Dendritic cell treated with granulocyte-macrophage colony-stimulating factor and Interleukin-4, amounts not matched to agents 40 ng/mL and 50 ng/mL, for 4 days (primary cell): ENCODE measurements around the gene ZXDB.
A peak's percentile ranks its signal among the peaks of the same experiment; 100 is the strongest.
"Not testable (repeated sequence)": the region's sequence is repeated elsewhere in the genome, so short reads cannot be mapped to it uniquely, and the experiment has no call there.

Source experiments
- H3K27ac Mint-ChIP-seq: one replicate; pipeline ENCODE4 v1.8.0; 2022; ENCODE audit warnings: mild to moderate bottlenecking, mixed read lengths
- H3K27me3 Mint-ChIP-seq: one replicate; pipeline ENCODE4 v1.8.0; 2022; ENCODE audit warnings: mild to moderate bottlenecking, mixed read lengths
- H3K36me3 Mint-ChIP-seq: one replicate; pipeline ENCODE4 v1.8.0; 2022; ENCODE audit warnings: low read depth, mixed read lengths
- H3K4me1 Mint-ChIP-seq: one replicate; pipeline ENCODE4 v1.8.0; 2022; ENCODE audit warnings: low read depth, mixed read lengths
- H3K4me3 Mint-ChIP-seq: one replicate; pipeline ENCODE4 v1.8.0; 2022; ENCODE audit warnings: mild to moderate bottlenecking, moderate library complexity, mixed read lengths
- H3K9me3 Mint-ChIP-seq: one replicate; pipeline ENCODE4 v1.8.0; 2022; ENCODE audit warnings: mixed read lengths
- intact Hi-C: fragments of 100-400 bp; cut with micrococcal nuclease; formaldehyde crosslinking; loops from one replicate; pipeline ENCODE4 v1.15.0; 2022

ZXDB gene

GRCh38 chrX:57591284-57592159, at the start of gene ZXDB:
ZXDB (plus strand) TSS chrX:57592011; CDS start chrX:57592049, 38 bp downstream.
- intact Hi-C loops = loop anchor here (5.0 kb wide), 1 partner anchor 316 kb away; no protein-coding TSS in a partner anchor

GRCh38 chrX:57565198-57565597, 26.6 kb upstream of the ZXDB start:
- no peaks in the 10 kb centered on the region for H3K27me3 Mint-ChIP-seq
- H3K4me3 Mint-ChIP-seq = no peak overlapping the region
- no peak overlapping the region for H3K27ac Mint-ChIP-seq
- intact Hi-C loops = no loop called here
- peaks cover 6% of the 10 kb centered on the region for H3K9me3 Mint-ChIP-seq
- no peaks in the 10 kb centered on the region for H3K36me3 Mint-ChIP-seq
- H3K4me1 Mint-ChIP-seq = no peaks in the 10 kb centered on the region

More at GRCh38 chrX:57591284-57592159, at the start of gene ZXDB:
- Mint-ChIP-seq H3K36me3 (peaks cover 17% of the 10 kb centered on the region), H3K27ac (peak within 1 kb of the TSS; percentile 70), H3K4me3 (peak within 1 kb of the TSS; percentile 66), H3K4me1 (peaks cover 26% of the 10 kb centered on the region)
- H3K27me3 Mint-ChIP-seq, H3K9me3 Mint-ChIP-seq: not testable (repeated sequence)

- Mint-ChIP-seq H3K4me3 (no peak overlapping the region), H3K27me3 (peaks cover 3% of the 10 kb centered on the region), H3K4me1 (peaks cover 5% of the 10 kb centered on the region), H3K27ac (no peak overlapping the region), H3K9me3 (no peaks in the 10 kb centered on the region), H3K36me3 (no peaks in the 10 kb centered on the region)
- intact Hi-C loops = loop anchor here (1.0 to 5.0 kb wide), 2 partner anchors 356 to 454 kb away; no protein-coding TSS in a partner anchor
These were observed 18.1 kb upstream of the ZXDB start for GRCh38 chrX:57573754-57574153.

GRCh38 chrX:57582948-57583347, 8.9 kb upstream of the ZXDB start:
- H3K4me3 Mint-ChIP-seq, H3K4me1 Mint-ChIP-seq, H3K27ac Mint-ChIP-seq, H3K27me3 Mint-ChIP-seq, H3K36me3 Mint-ChIP-seq, intact Hi-C loops, H3K9me3 Mint-ChIP-seq: not testable (repeated sequence)

GRCh38 chrX:57583477-57583876, 8.3 kb upstream of the ZXDB start:
- H3K4me3 Mint-ChIP-seq = no peak overlapping the region
- H3K9me3 Mint-ChIP-seq = no peaks in the 10 kb centered on the region
- peaks cover 2% of the 10 kb centered on the region for H3K27me3 Mint-ChIP-seq
- H3K27ac Mint-ChIP-seq = no peak overlapping the region
- H3K36me3 Mint-ChIP-seq = no peaks in the 10 kb centered on the region
- intact Hi-C loops = no loop called here
- peaks cover 8% of the 10 kb centered on the region for H3K4me1 Mint-ChIP-seq

- no peak overlapping the region for H3K27ac Mint-ChIP-seq
- peaks cover 8% of the 10 kb centered on the region for H3K4me1 Mint-ChIP-seq
- intact Hi-C loops = no loop called here
- no peaks in the 10 kb centered on the region for H3K9me3 Mint-ChIP-seq
- peaks cover 2% of the 10 kb centered on the region for H3K27me3 Mint-ChIP-seq
- H3K4me3 Mint-ChIP-seq = no peak overlapping the region
- H3K36me3 Mint-ChIP-seq = no peaks in the 10 kb centered on the region
These were observed 5.5 kb upstream of the ZXDB start for GRCh38 chrX:57586360-57586759.

- intact Hi-C loops = no loop called here
- Mint-ChIP-seq H3K4me3 (no peak overlapping the region), H3K9me3 (no peaks in the 10 kb centered on the region), H3K4me1 (peaks cover 8% of the 10 kb centered on the region), H3K36me3 (no peaks in the 10 kb centered on the region), H3K27ac (no peak overlapping the region), H3K27me3 (peaks cover 2% of the 10 kb centered on the region)
These were observed 4.7 kb upstream of the ZXDB start for GRCh38 chrX:57587062-57587461.

GRCh38 chrX:57587607-57588006, 4.2 kb upstream of the ZXDB start:
- Mint-ChIP-seq H3K9me3 (no peaks in the 10 kb centered on the region), H3K36me3 (no peaks in the 10 kb centered on the region), H3K4me3 (no peak overlapping the region), H3K4me1 (peaks cover 8% of the 10 kb centered on the region), H3K27ac (peak overlapping the region; percentile 46), H3K27me3 (peaks cover 2% of the 10 kb centered on the region)
- intact Hi-C loops = no loop called here

GRCh38 chrX:57592160-57592893, 516 bp downstream of the ZXDB start:
- Mint-ChIP-seq H3K4me3 (peak overlapping the region; percentile 65), H3K27ac (peak overlapping the region; percentile 70), H3K4me1 (peaks cover 29% of the 10 kb centered on the region), H3K36me3 (peaks cover 20% of the 10 kb centered on the region)
- intact Hi-C loops = loop anchor here (5.0 kb wide), 1 partner anchor 315 kb away; no protein-coding TSS in a partner anchor
- H3K9me3 Mint-ChIP-seq, H3K27me3 Mint-ChIP-seq: not testable (repeated sequence)

- intact Hi-C loops = loop anchor here (5.0 kb wide), 1 partner anchor 314 kb away; no protein-coding TSS in a partner anchor
- peak overlapping the region; percentile 65 for H3K4me3 Mint-ChIP-seq
- H3K27ac Mint-ChIP-seq = not testable (repeated sequence)
These were observed 1.0 kb downstream of the ZXDB start for GRCh38 chrX:57592894-57593215.

GRCh38 chrX:57595381-57595811, 3.6 kb downstream of the ZXDB start:
- Mint-ChIP-seq H3K4me1 (peaks cover 26% of the 10 kb centered on the region), H3K9me3 (no peaks in the 10 kb centered on the region), H3K27me3 (no peaks in the 10 kb centered on the region), H3K4me3 (no peak overlapping the region), H3K36me3 (peaks cover 20% of the 10 kb centered on the region), H3K27ac (no peak overlapping the region)
- intact Hi-C loops = no loop called here

More at GRCh38 chrX:57592894-57593215, 1.0 kb downstream of the ZXDB start:
- not testable (repeated sequence) for H3K27me3 Mint-ChIP-seq, H3K9me3 Mint-ChIP-seq
- H3K36me3 Mint-ChIP-seq = peaks cover 20% of the 10 kb centered on the region
- peaks cover 25% of the 10 kb centered on the region for H3K4me1 Mint-ChIP-seq

- Mint-ChIP-seq H3K4me1 (peaks cover 26% of the 10 kb centered on the region), H3K4me3 (peak overlapping the region; percentile 7), H3K27me3 (no peaks in the 10 kb centered on the region), H3K9me3 (no peaks in the 10 kb centered on the region), H3K36me3 (peaks cover 20% of the 10 kb centered on the region), H3K27ac (no peak overlapping the region)
- intact Hi-C loops = no loop called here
These were observed 4.3 kb downstream of the ZXDB start for GRCh38 chrX:57596109-57596508.

GRCh38 chrX:57596516-57596915, 4.7 kb downstream of the ZXDB start:
- H3K4me3 Mint-ChIP-seq = no peak overlapping the region

More at GRCh38 chrX:57596516-57596915, 4.7 kb downstream of the ZXDB start:
- H3K27ac Mint-ChIP-seq = no peak overlapping the region
- no peaks in the 10 kb centered on the region for H3K27me3 Mint-ChIP-seq
- H3K9me3 Mint-ChIP-seq = no peaks in the 10 kb centered on the region
- H3K36me3 Mint-ChIP-seq = peaks cover 20% of the 10 kb centered on the region
- intact Hi-C loops = no loop called here
- H3K4me1 Mint-ChIP-seq = peaks cover 26% of the 10 kb centered on the region
